WTC11 (cell line): Measurements from ENCODE around the gene NPFFR1. TPM values are rescaled to one million over a fixed set of nuclear protein-coding genes. Genes with fewer than 3 reads are reported as not detected.

Source experiments
- ATAC-seq: fragments of 200-7000 bp; cut with Tn5 transposase; 2 replicates; pipeline ENCODE4 v1.10.0; 2021; ENCODE audit warnings: mild to moderate bottlenecking, moderate library complexity
- CTCF ChIA-PET: fragments of 300-600 bp; sonication (Branson Sonifier 250); formaldehyde crosslinking; loops from one replicate; lab custom pipeline; 2021; ENCODE audit warnings: antibody characterized with exemption; lab: Charles Lee
- POLR2A ChIA-PET: fragments of 350-600 bp; sonication (Branson Sonifier 250); formaldehyde crosslinking; loops from one replicate; lab custom pipeline; 2021; ENCODE audit warnings: antibody characterized with exemption; lab: Charles Lee
- DNase-seq: peaks from one replicate; pipeline ENCODE4 v3.0.0; 2021; ENCODE audit warnings: low spot score
- H3K27ac Mint-ChIP-seq: 2 replicates; pipeline ENCODE4 v1.8.0; 2021; ENCODE audit warnings: mixed read lengths
- H3K27me3 Mint-ChIP-seq: 2 replicates; pipeline ENCODE4 v1.8.0; 2021; ENCODE audit warnings: low read depth, mild to moderate bottlenecking, moderate library complexity, mixed read lengths
- H3K36me3 Mint-ChIP-seq: 2 replicates; pipeline ENCODE4 v1.8.0; 2021; ENCODE audit warnings: mixed read lengths
- H3K4me1 Mint-ChIP-seq: 2 replicates; pipeline ENCODE4 v1.8.0; 2022; ENCODE audit warnings: mixed read lengths
- H3K4me3 Mint-ChIP-seq: 2 replicates; pipeline ENCODE4 v1.8.0; 2021; ENCODE audit warnings: mild to moderate bottlenecking, moderate library complexity, mixed read lengths
- H3K9me3 Mint-ChIP-seq: 2 replicates; pipeline ENCODE4 v1.8.0; 2021; ENCODE audit warnings: mixed read lengths
- CBFB ChIP-seq: sonication (generic); formaldehyde crosslinking; IDR thresholded peaks from 2 replicates; pipeline ENCODE4 v1.8.1; 2022; ENCODE audit warnings: mild to moderate bottlenecking, low read depth, missing genetic modification reagents
- FOXJ3 ChIP-seq: sonication (generic); formaldehyde crosslinking; IDR thresholded peaks from 2 replicates; pipeline ENCODE4 v1.9.0; 2021; ENCODE audit warnings: missing genetic modification reagents, mild to moderate bottlenecking, borderline replicate concordance
- FOXP1 ChIP-seq: sonication (generic); formaldehyde crosslinking; IDR thresholded peaks from 2 replicates; pipeline ENCODE4 v1.8.0; 2022; ENCODE audit warnings: missing genetic modification reagents, mild to moderate bottlenecking, moderate library complexity, borderline replicate concordance
- GABPB1 ChIP-seq: sonication (generic); formaldehyde crosslinking; IDR thresholded peaks from 2 replicates; pipeline ENCODE4 v1.8.1; 2023; ENCODE audit warnings: mild to moderate bottlenecking, missing genetic modification reagents
- GRHL2 ChIP-seq: fragments of 250-450 bp; sonication (Bioruptor Pico); IDR thresholded peaks from 2 replicates; pipeline ENCODE4 v1.8.0; 2022; ENCODE audit warnings: mild to moderate bottlenecking, moderate library complexity; ENCODE audit not compliant: insufficient replicate concordance, severe bottlenecking
- RORB ChIP-seq: fragments of 250-450 bp; sonication (Bioruptor Pico); IDR thresholded peaks from 2 replicates; pipeline ENCODE4 v1.9.0; 2021; ENCODE audit warnings: mild to moderate bottlenecking
- SP1 ChIP-seq: sonication (generic); formaldehyde crosslinking; conservative IDR thresholded peaks from 2 replicates; pipeline ENCODE4 v1.8.1; 2022; ENCODE audit warnings: missing genetic modification reagents
- ZNF138 ChIP-seq: sonication (generic); formaldehyde crosslinking; conservative IDR thresholded peaks from 2 replicates; pipeline ENCODE4 v1.8.1; 2022; ENCODE audit warnings: mild to moderate bottlenecking, moderate library complexity, missing genetic modification reagents
- total RNA-seq: library from RNA; stranded (reverse); gene quantifications from 3 replicates; pipeline ENCODE4 v1.2.3, GENCODE V29; 2021
- TF ChIP-seq, protein P1 (sequence below): sonication (generic); formaldehyde crosslinking; IDR thresholded peaks from 2 replicates; pipeline ENCODE4 v1.8.0; 2022; ENCODE audit warnings: mild to moderate bottlenecking, missing genetic modification reagents
- TF ChIP-seq, protein P2 (sequence below): fragments of 250-450 bp; sonication (Bioruptor Pico); conservative IDR thresholded peaks from 2 replicates; pipeline ENCODE4 v1.9.0; 2021; ENCODE audit warnings: mild to moderate bottlenecking
- TF ChIP-seq, protein P3 (sequence below): fragments of 200-600 bp; IDR thresholded peaks from 2 replicates; pipeline ENCODE4 v1.8.0; 2022; ENCODE audit warnings: antibody characterized with exemption
- TF ChIP-seq, protein P4 (sequence below): sonication (generic); formaldehyde crosslinking; IDR thresholded peaks from 2 replicates; pipeline ENCODE4 v1.8.0; 2022; ENCODE audit warnings: mild to moderate bottlenecking, missing genetic modification reagents
- TF ChIP-seq, protein P5 (sequence below): sonication (generic); formaldehyde crosslinking; IDR thresholded peaks from 2 replicates; pipeline ENCODE4 v1.8.1; 2022; ENCODE audit warnings: missing genetic modification reagents, borderline replicate concordance
- TF ChIP-seq, protein P6 (sequence below): sonication (generic); formaldehyde crosslinking; IDR thresholded peaks from 2 replicates; pipeline ENCODE4 v1.8.0; 2023; ENCODE audit warnings: missing genetic modification reagents, mild to moderate bottlenecking, borderline replicate concordance

Gene NPFFR1
- total RNA-seq, 1 experiment from 2014 or later = 0.04 TPM

DNA sequence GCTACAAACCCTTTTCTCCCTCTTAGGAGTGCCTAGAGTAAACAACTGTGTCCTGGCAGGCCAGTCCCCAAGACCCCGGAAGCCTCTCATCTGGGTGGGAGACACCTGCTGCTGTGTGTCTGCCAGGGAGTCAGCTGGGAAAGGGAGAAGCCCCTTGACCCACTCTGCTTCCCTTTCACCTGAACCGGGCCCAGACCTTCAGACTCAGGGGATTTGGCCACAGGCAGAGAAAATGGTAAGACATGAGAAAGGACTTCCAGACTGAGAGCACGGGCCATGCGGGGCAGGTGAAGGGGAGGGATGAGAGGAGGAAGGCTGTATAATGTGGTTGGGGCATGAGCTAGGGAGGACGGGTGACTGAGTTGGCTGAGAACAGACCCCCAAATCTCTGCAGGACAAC lies 36.0 kb upstream of the NPFFR1 start (continued):
- TF ChIP-seq GRHL2 (no peak), FOXP1 (CRISPR knock-in tag) (no peak), CBFB (no peak), RORB (no peak), FOXJ3 (no peak), SP1 (CRISPR knock-in tag) (no peak), GABPB1 (CRISPR knock-in tag) (no peak)
- TF ChIP-seq, protein P1, sequence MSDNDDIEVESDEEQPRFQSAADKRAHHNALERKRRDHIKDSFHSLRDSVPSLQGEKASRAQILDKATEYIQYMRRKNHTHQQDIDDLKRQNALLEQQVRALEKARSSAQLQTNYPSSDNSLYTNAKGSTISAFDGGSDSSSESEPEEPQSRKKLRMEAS (CRISPR knock-in tag) = no peak
- TF ChIP-seq, protein P2, sequence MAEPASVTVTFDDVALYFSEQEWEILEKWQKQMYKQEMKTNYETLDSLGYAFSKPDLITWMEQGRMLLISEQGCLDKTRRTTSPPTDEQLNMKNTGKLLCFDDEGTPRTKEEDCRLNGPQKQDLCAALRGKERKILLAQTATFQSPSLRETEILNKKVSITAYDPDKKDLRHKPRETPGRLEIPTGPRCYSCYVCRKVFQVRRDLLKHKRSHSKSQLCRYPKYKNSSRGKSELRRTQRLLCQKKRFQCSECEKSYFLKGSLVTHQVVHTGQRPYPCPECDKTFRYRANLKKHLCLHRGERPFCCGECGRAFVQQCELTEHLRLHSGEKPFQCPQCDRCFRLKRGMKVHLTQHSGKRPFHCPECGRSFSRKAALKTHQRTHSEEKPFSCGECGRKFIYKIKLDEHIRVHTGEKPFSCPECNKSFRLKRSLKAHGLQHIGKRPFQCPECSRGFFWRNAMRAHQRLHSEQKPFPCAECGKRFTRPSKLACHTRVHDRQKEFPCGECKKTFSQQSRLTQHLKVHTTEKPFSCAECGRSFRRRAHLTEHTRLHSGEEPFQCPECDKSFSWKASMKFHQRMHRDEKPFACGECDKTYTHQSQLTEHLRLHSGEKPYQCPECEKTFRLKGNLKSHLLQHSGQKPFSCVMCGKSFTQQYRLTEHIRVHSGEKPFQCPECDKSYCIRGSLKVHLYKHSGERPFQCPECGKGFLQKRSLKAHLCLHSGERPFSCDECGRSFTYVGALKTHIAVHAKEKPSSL (CRISPR knock-in tag) = no peak
- TF ChIP-seq, protein P3, sequence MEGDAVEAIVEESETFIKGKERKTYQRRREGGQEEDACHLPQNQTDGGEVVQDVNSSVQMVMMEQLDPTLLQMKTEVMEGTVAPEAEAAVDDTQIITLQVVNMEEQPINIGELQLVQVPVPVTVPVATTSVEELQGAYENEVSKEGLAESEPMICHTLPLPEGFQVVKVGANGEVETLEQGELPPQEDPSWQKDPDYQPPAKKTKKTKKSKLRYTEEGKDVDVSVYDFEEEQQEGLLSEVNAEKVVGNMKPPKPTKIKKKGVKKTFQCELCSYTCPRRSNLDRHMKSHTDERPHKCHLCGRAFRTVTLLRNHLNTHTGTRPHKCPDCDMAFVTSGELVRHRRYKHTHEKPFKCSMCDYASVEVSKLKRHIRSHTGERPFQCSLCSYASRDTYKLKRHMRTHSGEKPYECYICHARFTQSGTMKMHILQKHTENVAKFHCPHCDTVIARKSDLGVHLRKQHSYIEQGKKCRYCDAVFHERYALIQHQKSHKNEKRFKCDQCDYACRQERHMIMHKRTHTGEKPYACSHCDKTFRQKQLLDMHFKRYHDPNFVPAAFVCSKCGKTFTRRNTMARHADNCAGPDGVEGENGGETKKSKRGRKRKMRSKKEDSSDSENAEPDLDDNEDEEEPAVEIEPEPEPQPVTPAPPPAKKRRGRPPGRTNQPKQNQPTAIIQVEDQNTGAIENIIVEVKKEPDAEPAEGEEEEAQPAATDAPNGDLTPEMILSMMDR = no peak
- TF ChIP-seq, protein P4, sequence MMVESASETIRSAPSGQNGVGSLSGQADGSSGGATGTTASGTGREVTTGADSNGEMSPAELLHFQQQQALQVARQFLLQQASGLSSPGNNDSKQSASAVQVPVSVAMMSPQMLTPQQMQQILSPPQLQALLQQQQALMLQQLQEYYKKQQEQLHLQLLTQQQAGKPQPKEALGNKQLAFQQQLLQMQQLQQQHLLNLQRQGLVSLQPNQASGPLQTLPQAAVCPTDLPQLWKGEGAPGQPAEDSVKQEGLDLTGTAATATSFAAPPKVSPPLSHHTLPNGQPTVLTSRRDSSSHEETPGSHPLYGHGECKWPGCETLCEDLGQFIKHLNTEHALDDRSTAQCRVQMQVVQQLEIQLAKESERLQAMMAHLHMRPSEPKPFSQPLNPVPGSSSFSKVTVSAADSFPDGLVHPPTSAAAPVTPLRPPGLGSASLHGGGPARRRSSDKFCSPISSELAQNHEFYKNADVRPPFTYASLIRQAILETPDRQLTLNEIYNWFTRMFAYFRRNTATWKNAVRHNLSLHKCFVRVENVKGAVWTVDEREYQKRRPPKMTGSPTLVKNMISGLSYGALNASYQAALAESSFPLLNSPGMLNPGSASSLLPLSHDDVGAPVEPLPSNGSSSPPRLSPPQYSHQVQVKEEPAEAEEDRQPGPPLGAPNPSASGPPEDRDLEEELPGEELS = no peak
- TF ChIP-seq, protein P5, sequence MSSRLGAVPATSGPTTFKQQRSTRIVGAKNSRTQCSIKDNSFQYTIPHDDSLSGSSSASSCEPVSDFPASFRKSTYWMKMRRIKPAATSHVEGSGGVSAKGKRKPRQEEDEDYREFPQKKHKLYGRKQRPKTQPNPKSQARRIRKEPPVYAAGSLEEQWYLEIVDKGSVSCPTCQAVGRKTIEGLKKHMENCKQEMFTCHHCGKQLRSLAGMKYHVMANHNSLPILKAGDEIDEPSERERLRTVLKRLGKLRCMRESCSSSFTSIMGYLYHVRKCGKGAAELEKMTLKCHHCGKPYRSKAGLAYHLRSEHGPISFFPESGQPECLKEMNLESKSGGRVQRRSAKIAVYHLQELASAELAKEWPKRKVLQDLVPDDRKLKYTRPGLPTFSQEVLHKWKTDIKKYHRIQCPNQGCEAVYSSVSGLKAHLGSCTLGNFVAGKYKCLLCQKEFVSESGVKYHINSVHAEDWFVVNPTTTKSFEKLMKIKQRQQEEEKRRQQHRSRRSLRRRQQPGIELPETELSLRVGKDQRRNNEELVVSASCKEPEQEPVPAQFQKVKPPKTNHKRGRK (CRISPR knock-in tag) = no peak

DNA sequence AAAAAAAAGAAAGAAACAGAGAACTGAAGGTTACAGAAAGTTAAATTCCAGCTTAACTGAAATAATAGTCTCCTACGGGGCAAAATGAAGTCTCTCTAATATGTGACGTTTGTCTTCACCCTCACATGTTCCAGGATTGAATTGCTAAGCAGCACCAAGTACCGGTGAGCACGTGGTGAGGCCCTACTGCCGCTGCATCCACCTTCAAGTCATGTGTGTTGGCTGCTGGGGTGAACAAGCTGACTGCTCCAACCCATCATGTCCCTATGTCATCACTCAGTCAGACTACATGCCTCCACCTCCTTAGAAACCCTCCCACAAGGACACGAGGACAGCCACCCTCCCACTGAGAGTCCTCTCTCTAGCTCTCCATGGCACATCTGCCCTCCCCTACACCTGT lies 35.4 kb upstream of the NPFFR1 start:
- 0 out of 2 replicates have a peak, but pooled peaks cover 2% of the 10 kb centered on the region for H3K36me3 Mint-ChIP-seq
- H3K4me3 Mint-ChIP-seq = no peak overlapping the region
- CTCF ChIA-PET = interaction anchor here (0.8 to 3.2 kb wide), 2 partner anchors 9 to 54 kb away, joined by 3 to 10 read pairs; no protein-coding TSS in a partner anchor
- POLR2A ChIA-PET = no interaction called here
- no peak for ATAC-seq
- no peak for TF ChIP-seq GRHL2
- TF ChIP-seq, protein P6, sequence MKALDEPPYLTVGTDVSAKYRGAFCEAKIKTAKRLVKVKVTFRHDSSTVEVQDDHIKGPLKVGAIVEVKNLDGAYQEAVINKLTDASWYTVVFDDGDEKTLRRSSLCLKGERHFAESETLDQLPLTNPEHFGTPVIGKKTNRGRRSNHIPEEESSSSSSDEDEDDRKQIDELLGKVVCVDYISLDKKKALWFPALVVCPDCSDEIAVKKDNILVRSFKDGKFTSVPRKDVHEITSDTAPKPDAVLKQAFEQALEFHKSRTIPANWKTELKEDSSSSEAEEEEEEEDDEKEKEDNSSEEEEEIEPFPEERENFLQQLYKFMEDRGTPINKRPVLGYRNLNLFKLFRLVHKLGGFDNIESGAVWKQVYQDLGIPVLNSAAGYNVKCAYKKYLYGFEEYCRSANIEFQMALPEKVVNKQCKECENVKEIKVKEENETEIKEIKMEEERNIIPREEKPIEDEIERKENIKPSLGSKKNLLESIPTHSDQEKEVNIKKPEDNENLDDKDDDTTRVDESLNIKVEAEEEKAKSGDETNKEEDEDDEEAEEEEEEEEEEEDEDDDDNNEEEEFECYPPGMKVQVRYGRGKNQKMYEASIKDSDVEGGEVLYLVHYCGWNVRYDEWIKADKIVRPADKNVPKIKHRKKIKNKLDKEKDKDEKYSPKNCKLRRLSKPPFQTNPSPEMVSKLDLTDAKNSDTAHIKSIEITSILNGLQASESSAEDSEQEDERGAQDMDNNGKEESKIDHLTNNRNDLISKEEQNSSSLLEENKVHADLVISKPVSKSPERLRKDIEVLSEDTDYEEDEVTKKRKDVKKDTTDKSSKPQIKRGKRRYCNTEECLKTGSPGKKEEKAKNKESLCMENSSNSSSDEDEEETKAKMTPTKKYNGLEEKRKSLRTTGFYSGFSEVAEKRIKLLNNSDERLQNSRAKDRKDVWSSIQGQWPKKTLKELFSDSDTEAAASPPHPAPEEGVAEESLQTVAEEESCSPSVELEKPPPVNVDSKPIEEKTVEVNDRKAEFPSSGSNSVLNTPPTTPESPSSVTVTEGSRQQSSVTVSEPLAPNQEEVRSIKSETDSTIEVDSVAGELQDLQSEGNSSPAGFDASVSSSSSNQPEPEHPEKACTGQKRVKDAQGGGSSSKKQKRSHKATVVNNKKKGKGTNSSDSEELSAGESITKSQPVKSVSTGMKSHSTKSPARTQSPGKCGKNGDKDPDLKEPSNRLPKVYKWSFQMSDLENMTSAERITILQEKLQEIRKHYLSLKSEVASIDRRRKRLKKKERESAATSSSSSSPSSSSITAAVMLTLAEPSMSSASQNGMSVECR = no peak
- TF ChIP-seq ZNF138 (CRISPR knock-in tag) = no peak
- no peak for DNase-seq
- H3K4me1 Mint-ChIP-seq = peaks cover 6% of the 10 kb centered on the region; the same call in 1 of the 2 replicates
- H3K9me3 Mint-ChIP-seq = no peaks in the 10 kb centered on the region
- peak overlapping the region; percentile 84 for H3K27ac Mint-ChIP-seq
- H3K27me3 Mint-ChIP-seq = no peaks in the 10 kb centered on the region
